HG03575 (cell line): Measurements from ENCODE around the gene TMEM150B.
"Not testable (repeated sequence)": the region's sequence is repeated elsewhere in the genome, so short reads cannot be mapped to it uniquely, and the experiment has no call there.

Experiments
- ATAC-seq: cut with Tn5 transposase; IDR thresholded peaks from one replicate; pipeline ENCODE4 v1.9.1; 2021; ENCODE audit not compliant: unreplicated experiment, insufficient number of reproducible peaks, low FRiP score; ENCODE audit errors: extremely low read depth

TMEM150B gene

GRCh38 chr19:55341171-55341588, 16.0 kb upstream of the TMEM150B start:
- ATAC-seq: no peak

DNA sequence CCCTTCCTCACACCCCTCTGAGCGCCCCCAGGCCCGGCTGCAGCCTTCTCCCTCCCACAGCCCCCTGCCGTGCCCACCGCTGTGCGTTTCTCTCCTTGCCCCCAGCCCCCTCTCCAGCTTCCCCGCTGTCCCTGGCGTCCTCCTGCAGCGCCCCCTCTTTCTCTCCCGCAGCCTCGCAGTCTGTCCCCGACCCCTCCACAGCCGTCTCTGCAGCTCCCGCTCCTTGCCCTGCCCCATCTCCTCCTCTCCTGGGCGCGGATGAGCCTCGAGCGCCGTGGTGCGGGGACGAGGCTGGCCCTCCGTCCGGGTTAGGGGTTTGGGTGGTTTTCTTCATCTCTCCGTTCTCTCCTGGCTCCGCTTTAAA, 15.6 kb upstream of the TMEM150B start:
- ATAC-seq: no peak

GRCh38 chr19:55339889-55340783, 15.0 kb upstream of the TMEM150B start:
- ATAC-seq: no peak

GRCh38 chr19:55339105-55339888, 14.2 kb upstream of the TMEM150B start, which contains the start of gene KMT5C:
TSS of gene KMT5C (plus strand) at chr19:55339876. CDS start at chr19:55341937, 2,061 bp downstream.
- peak; percentile 78 for ATAC-seq

DNA sequence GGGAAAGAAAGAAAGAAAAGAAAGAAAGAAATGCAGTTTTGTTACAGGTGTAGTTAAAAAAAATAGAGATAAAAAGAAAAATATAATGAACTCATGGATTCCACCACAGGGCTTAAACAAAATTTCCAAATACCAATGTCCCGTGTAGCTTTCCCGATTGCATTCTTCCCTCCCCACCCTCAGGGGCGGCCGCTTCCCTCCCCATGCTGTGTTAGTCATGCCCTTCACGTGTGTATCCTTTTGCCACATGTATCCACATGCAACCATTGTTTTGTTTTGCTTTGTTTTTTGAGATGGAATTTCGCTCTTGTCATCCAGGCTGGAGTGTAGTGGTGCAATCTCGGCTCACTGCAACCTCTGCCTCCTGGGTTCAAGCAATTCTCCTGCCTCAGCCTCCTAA, 11.0 kb upstream of the TMEM150B start:
- ATAC-seq: no peak

- no peak for ATAC-seq
These were observed 8.7 kb upstream of the TMEM150B start for GRCh38 chr19:55333870-55334269.

- not testable (repeated sequence) for ATAC-seq
These were observed 4.7 kb upstream of the TMEM150B start for GRCh38 chr19:55329791-55330190.

DNA sequence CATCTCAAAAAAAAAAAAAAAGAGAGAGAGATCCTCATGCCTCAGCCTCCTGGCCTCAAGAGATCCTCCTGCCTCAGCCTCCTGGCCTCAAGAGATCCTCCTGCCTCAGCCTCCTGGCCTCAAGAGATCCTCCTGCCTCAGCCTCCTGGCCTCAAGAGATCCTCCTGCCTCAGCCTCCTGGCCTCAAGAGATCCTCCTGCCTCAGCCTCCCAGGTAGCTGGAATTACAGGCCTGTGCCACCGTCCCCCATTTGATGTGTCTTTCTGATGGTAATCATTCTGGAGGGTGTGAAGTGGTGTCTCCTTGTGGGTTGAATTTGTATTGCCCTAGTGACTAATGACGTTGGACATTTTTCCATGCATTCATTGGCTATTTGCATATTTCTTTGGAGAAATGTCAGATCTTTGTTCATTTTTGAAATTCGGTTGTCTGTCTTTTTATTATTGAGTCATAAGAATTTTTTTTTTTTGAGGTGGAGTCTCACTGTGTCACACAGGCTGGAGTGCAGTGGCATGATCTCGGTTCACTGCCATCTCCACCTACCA, 3.7 kb upstream of the TMEM150B start:
- not testable (repeated sequence) for ATAC-seq

DNA sequence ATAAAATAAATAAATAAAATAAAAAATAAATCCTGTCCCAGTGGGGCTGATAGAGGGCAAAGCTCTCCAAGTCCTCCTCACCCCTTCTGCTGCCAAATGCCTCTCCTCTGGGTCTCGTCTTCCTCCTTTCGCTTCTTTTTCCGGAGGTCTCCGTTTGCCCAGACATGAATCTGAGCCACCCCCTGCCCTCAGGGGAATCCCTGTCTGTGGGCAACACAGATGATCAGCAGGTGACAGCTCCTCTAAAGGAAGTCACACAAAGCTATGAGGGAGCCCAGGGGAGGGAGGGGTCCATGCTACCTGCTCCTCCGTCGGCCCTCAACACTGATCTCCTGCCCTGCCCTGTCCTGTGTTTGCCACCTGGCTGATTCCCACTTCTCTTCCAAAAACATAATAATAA, 479 bp downstream of the TMEM150B start:
- ATAC-seq: no peak

DNA sequence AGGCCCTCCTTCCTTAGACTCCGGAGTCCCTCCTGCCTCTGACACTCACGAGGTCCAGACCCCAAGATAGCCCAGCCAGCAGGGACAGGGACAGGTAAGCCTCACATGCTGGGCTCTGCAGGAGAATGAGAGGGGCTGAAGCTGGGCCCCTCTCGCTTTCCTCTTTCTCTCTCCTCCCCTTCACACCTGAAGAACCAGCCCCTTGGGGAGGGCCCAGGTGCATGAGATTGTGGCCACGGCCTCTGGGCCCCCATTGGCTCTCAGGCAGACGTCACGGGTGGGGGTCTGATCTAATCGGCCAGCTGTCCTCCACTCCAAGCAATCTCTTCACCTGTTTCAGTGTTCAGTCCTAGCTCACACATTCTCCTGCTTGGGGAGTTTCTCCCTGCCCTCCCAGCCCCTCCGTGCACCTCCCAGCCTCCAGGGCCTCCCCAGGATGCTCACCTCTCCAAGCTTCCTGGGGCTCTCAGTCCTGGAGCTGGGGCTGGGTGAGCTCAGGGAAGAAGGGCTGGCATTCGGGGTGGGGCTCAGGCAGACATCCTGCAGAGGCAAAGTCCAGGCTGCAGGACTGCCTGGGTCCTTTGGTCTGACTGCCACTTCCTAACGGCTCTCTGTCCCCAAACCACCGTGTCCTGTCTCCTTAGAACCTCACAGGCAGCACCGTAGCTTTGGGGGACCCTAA, 2.8 kb downstream of the TMEM150B start:
- ATAC-seq: no peak

DNA sequence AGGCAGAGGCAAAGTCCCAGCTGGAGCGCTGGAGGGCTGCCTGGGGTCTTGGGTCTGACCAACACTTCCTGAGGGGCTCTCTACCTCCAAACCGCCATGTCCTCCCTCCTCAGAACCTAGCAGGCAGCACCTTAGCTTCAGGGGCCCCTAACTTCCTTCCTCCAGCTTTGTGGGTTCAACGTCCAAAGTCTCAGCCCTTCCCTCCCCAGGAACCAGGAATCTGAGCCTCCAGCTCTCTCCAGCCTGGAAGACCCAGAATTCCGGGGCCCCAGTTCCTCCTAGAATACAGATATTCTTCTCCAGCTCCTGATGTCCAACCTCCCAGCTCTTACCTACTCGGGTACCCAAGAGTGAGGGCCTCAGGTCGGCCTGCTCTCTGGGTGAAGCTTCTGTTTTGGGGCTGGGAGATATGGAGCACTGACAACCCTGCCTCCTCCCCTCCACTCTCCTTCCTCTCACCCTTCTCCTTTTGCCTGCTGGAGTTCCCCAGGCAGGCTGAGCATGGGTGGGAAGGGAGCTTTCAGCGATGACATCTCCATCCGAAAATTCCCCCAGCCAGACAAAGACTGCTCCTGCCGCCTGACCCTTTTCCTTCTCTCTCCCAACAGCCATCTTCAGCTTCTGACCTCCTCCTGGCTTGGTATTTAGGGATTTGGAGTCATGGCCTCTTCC, 3.5 kb downstream of the TMEM150B start:
- no peak for ATAC-seq

- no peak for ATAC-seq
These were observed 4.2 kb downstream of the TMEM150B start for GRCh38 chr19:55320844-55321419.

DNA sequence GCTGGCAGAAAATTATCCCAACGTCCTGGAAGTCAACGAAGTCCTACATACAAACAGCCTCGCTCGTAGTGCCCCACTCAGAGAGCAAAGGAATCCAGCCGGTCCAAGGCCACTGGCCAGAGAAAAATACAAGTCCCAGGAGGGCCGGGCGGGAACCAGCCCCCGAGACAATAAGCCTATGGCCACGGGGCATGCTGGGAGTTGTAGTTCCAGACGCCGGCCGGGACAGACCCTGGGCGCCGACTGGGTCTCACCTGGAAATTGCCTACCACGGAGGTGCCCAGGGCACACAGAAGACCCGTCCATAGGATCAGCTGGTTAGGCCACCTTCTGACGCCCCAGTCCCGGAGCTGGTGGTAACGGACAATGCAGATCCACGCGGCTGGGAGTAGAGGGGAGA, 5.4 kb downstream of the TMEM150B start:
- no peak for ATAC-seq

- no peak for ATAC-seq
These were observed 8.5 kb downstream of the TMEM150B start for GRCh38 chr19:55316646-55317045.

GRCh38 chr19:55315956-55316525, 9.1 kb downstream of the TMEM150B start:
- ATAC-seq: no peak

- no peak for ATAC-seq
These were observed 10.7 kb downstream of the TMEM150B start for GRCh38 chr19:55314396-55314795.

DNA sequence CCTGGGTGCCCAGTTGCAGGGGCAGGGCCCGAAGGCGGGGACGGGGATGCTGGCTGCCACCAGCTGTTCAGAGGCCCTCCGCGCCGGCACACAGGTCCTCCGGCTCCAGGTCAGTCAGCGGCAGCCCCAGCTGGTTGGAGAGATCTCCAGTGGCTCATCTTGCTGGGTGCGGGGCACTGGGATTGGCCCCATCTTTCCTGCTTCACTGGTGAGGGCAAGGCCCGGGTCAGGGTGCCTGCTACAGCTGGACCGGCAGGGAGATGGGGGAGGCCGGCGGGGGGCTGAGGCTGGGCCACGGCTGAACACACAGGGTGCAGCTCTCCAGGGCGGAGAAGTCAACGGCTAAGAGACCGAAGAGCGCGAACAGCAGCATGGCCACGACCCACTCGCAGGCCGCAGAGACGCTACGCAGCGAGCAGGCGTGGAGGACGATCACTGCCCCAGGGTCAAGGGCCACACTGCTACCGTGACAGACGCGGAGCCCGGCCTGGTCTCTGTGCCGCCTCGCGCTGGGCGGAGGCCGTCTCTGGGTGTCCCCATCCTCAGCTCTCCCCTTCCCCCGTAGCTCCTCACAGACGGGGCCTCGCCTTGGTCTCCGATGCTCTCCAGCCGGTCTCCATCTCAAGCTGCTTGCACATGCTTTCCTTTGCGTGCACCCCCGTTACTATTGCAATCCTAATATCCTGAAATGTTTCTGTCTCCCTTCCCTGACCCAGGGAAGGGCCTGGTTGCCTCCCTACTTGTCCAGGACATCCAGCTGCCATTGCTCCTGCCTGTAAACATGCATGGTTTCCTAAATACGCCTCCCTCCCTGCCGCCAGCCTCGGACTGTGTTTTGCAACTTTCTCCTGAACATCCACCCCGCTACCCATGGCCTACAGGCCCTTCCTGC, 12.3 kb downstream of the TMEM150B start:
- ATAC-seq: no peak
